ENCODE results near the gene ZNF253. TPM values are rescaled to one million over a fixed set of nuclear protein-coding genes. Genes with fewer than 3 reads are reported as not detected.
A peak's percentile ranks its signal among the peaks of the same experiment; 100 is the strongest.
"Not testable (repeated sequence)": the region's sequence is repeated elsewhere in the genome, so short reads cannot be mapped to it uniquely, and the experiment has no call there.

The ZNF253 gene
- polyA plus RNA-seq, 1 donor (not counting 4 experiments of a cell fraction or from before 2014, with no cell fraction given) = 2.3 TPM

GRCh38 chr19:19866611-19867248 is 1.0 kb downstream of the ZNF253 start:
- peaks cover 23% of the 10 kb centered on the region for H3K79me2 ChIP-seq (ENCODE audit: control insufficient read depth, insufficient read depth, low read length)
- peak overlapping the region; percentile 85 for H3K9ac ChIP-seq (ENCODE audit: control insufficient read depth, extremely low read depth, insufficient read depth, low read length)
- H3K36me3 ChIP-seq (ENCODE audit: control insufficient read depth in 2 of 2, extremely low read depth in 1 of 2, insufficient read depth in 2 of 2, low read length in 2 of 2) = no peaks in the 10 kb centered on the region
- peak overlapping the region; percentile 94 for H3K4me2 ChIP-seq (ENCODE audit: control insufficient read depth, extremely low read depth, insufficient read depth, low read depth, low read length)
- DNase-seq (ENCODE audit: low read depth, low spot score) = no peak
- no peaks in the 10 kb centered on the region for H4K20me1 ChIP-seq (ENCODE audit: control insufficient read depth, extremely low read depth, insufficient read depth, low read length)
- H3K9me1 ChIP-seq (ENCODE audit: control insufficient read depth, extremely low read depth, insufficient read depth, low read length) = no peaks in the 10 kb centered on the region
- no peak for FAIRE-seq
- H3K27ac ChIP-seq (ENCODE audit: control insufficient read depth, insufficient read depth, low read length) = peak overlapping the region; percentile 84
- H2AFZ ChIP-seq (ENCODE audit: control insufficient read depth, low read length) = peak overlapping the region; percentile 99
- peaks cover 2% of the 10 kb centered on the region for H3K4me1 ChIP-seq (ENCODE audit: control insufficient read depth, extremely low read depth, insufficient read depth, low read length)
- TF ChIP-seq EZH2 (IDR thresholded peaks at IDR 0.05; ENCODE audit: low read length) = no peak
- TF ChIP-seq, protein P1, sequence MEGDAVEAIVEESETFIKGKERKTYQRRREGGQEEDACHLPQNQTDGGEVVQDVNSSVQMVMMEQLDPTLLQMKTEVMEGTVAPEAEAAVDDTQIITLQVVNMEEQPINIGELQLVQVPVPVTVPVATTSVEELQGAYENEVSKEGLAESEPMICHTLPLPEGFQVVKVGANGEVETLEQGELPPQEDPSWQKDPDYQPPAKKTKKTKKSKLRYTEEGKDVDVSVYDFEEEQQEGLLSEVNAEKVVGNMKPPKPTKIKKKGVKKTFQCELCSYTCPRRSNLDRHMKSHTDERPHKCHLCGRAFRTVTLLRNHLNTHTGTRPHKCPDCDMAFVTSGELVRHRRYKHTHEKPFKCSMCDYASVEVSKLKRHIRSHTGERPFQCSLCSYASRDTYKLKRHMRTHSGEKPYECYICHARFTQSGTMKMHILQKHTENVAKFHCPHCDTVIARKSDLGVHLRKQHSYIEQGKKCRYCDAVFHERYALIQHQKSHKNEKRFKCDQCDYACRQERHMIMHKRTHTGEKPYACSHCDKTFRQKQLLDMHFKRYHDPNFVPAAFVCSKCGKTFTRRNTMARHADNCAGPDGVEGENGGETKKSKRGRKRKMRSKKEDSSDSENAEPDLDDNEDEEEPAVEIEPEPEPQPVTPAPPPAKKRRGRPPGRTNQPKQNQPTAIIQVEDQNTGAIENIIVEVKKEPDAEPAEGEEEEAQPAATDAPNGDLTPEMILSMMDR (optimal IDR thresholded peaks at IDR 0.05 in 1 of 3, IDR thresholded peaks at IDR 0.05 in 1 of 3, conservative IDR thresholded peaks at IDR 0.05 in 1 of 3; ENCODE audit: extremely low read depth in 1 of 3, insufficient read depth in 2 of 3, low read length in 3 of 3) = no peak
- peak overlapping the region; percentile 53 to 91 (median 89) for H3K4me3 ChIP-seq (ENCODE audit: control insufficient read depth in 2 of 3, extremely low read depth in 1 of 3, insufficient read depth in 2 of 3, low read depth in 1 of 3, low read length in 3 of 3)
- H3K27me3 ChIP-seq (ENCODE audit: control insufficient read depth, extremely low read depth, insufficient read depth, low read length) = no peaks in the 10 kb centered on the region
- no peaks in the 10 kb centered on the region for H3K9me3 ChIP-seq (ENCODE audit: control insufficient read depth, low read depth, low read length)
- dilution Hi-C loops (cut with MboI; ENCODE audit: extremely low pct_ligation_motif_present, low sequenced_read_pairs) = no loop called here

DNA sequence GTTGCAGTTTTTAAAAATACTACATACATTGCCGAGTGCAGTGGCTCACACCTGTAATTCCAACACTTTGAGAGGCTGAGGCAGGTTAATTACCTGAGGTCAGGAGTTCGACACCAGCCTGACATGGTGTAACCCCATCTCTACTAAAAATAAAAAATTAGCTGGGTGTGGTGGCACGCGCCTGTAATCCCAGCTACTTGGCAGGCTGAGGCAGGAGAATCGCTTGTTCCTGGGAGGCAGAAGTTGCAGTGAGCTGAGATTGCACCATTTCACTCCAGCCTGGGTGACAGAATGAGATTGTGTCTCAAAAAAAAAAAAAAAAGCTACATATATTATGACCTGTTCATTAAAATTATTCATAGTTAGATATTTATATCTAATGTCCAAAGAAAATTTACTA is 4.4 kb downstream of the ZNF253 start:
- H3K36me3 ChIP-seq (ENCODE audit: control insufficient read depth in 2 of 2, extremely low read depth in 1 of 2, insufficient read depth in 2 of 2, low read length in 2 of 2); H3K9me1 ChIP-seq (ENCODE audit: control insufficient read depth, extremely low read depth, insufficient read depth, low read length); H3K27me3 ChIP-seq (ENCODE audit: control insufficient read depth, extremely low read depth, insufficient read depth, low read length); H3K27ac ChIP-seq (ENCODE audit: control insufficient read depth, insufficient read depth, low read length); H3K9ac ChIP-seq (ENCODE audit: control insufficient read depth, extremely low read depth, insufficient read depth, low read length); dilution Hi-C loops (cut with MboI; ENCODE audit: extremely low pct_ligation_motif_present, low sequenced_read_pairs); H3K4me1 ChIP-seq (ENCODE audit: control insufficient read depth, extremely low read depth, insufficient read depth, low read length); FAIRE-seq; H4K20me1 ChIP-seq (ENCODE audit: control insufficient read depth, extremely low read depth, insufficient read depth, low read length); DNase-seq (ENCODE audit: low read depth, low spot score); H3K9me3 ChIP-seq (ENCODE audit: control insufficient read depth, low read depth, low read length); H2AFZ ChIP-seq (ENCODE audit: control insufficient read depth, low read length); H3K4me2 ChIP-seq (ENCODE audit: control insufficient read depth, extremely low read depth, insufficient read depth, low read depth, low read length); H3K4me3 ChIP-seq (ENCODE audit: control insufficient read depth in 2 of 3, extremely low read depth in 1 of 3, insufficient read depth in 2 of 3, low read depth in 1 of 3, low read length in 3 of 3): not testable (repeated sequence)
- peaks cover 23% of the 10 kb centered on the region for H3K79me2 ChIP-seq (ENCODE audit: control insufficient read depth, insufficient read depth, low read length)

DNA sequence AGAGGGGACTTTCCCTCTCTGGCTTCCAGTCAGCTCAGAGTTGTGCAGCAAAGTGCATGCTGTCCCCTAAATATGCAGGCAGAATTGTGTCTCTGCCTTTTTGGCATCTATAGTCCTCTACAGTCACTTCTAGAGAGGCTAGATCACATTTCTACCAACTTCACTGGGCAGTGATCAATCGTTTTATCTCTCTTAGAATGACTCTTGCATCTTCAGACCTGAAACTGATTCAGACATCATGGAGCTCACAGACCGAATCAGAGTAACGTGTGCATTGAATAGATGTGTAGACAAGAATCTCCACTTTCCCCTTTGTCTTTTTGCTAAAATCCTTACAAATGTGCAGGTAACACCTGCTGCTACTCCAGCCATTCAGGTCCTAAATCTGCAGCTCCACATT is 6.2 kb downstream of the ZNF253 start:
- H3K27ac ChIP-seq (ENCODE audit: control insufficient read depth, insufficient read depth, low read length) = no peak overlapping the region
- dilution Hi-C loops (cut with MboI; ENCODE audit: extremely low pct_ligation_motif_present, low sequenced_read_pairs) = no loop called here
- peaks cover 17% of the 10 kb centered on the region for H3K79me2 ChIP-seq (ENCODE audit: control insufficient read depth, insufficient read depth, low read length)
- H3K4me3 ChIP-seq (ENCODE audit: control insufficient read depth in 2 of 3, extremely low read depth in 1 of 3, insufficient read depth in 2 of 3, low read depth in 1 of 3, low read length in 3 of 3) = no peak overlapping the region
- no peaks in the 10 kb centered on the region for H4K20me1 ChIP-seq (ENCODE audit: control insufficient read depth, extremely low read depth, insufficient read depth, low read length)
- no peaks in the 10 kb centered on the region for H3K4me1 ChIP-seq (ENCODE audit: control insufficient read depth, extremely low read depth, insufficient read depth, low read length)
- H3K4me2 ChIP-seq (ENCODE audit: control insufficient read depth, extremely low read depth, insufficient read depth, low read depth, low read length) = no peak overlapping the region
- H3K9ac ChIP-seq (ENCODE audit: control insufficient read depth, extremely low read depth, insufficient read depth, low read length) = no peak overlapping the region
- no peak overlapping the region for H2AFZ ChIP-seq (ENCODE audit: control insufficient read depth, low read length)
- FAIRE-seq = no peak
- no peak for TF ChIP-seq EZH2 (IDR thresholded peaks at IDR 0.05; ENCODE audit: low read length)
- TF ChIP-seq, protein P1 (optimal IDR thresholded peaks at IDR 0.05 in 1 of 3, IDR thresholded peaks at IDR 0.05 in 1 of 3, conservative IDR thresholded peaks at IDR 0.05 in 1 of 3; ENCODE audit: extremely low read depth in 1 of 3, insufficient read depth in 2 of 3, low read length in 3 of 3) = no peak
- no peak for DNase-seq (ENCODE audit: low read depth, low spot score)
- H3K9me3 ChIP-seq (ENCODE audit: control insufficient read depth, low read depth, low read length) = peaks cover 5% of the 10 kb centered on the region
- H3K27me3 ChIP-seq (ENCODE audit: control insufficient read depth, extremely low read depth, insufficient read depth, low read length) = no peaks in the 10 kb centered on the region
- no peaks in the 10 kb centered on the region for H3K9me1 ChIP-seq (ENCODE audit: control insufficient read depth, extremely low read depth, insufficient read depth, low read length)
- peaks cover 0 to 1% of the 10 kb centered on the region in 2 experiments for H3K36me3 ChIP-seq (ENCODE audit: control insufficient read depth in 2 of 2, extremely low read depth in 1 of 2, insufficient read depth in 2 of 2, low read length in 2 of 2)
